Measurements from ENCODE around the gene NT5C3B.
"Not testable (repeated sequence)": the region's sequence is repeated elsewhere in the genome, so short reads cannot be mapped to it uniquely, and the experiment has no call there.

The NT5C3B gene

GRCh38 chr17:41844971-41845370 is 8.9 kb upstream of the NT5C3B start:
- DNase-seq (ENCODE audit: low read depth in 1 of 2, low spot score in 1 of 2) = no peak
- Histone ChIP-seq H3K4me3 (replicated peaks; ENCODE audit: insufficient read depth, low read length) (no peak overlapping the region), H3K27me3 (ENCODE audit: insufficient read depth, poor library complexity, severe bottlenecking) (no peaks in the 10 kb centered on the region), H3K27ac (replicated peaks) (no peak overlapping the region)
- TF ChIP-seq POLR2AphosphoS5 (IDR thresholded peaks at IDR 0.05; ENCODE audit: low read depth) (no peak), CTCF (IDR thresholded peaks at IDR 0.05; ENCODE audit: insufficient read depth, low read length) (no peak), GABPA (IDR thresholded peaks at IDR 0.05; ENCODE audit: low read depth) (no peak), REST (IDR thresholded peaks at IDR 0.05; ENCODE audit: insufficient replicate concordance, low read depth) (no peak)

- H3K27me3 ChIP-seq (ENCODE audit: insufficient read depth, poor library complexity, severe bottlenecking) = peaks cover 10% of the 10 kb centered on the region
- H3K27ac ChIP-seq (replicated peaks); H3K4me3 ChIP-seq (replicated peaks; ENCODE audit: insufficient read depth, low read length); DNase-seq (ENCODE audit: low read depth in 1 of 2, low spot score in 1 of 2): not testable (repeated sequence)
Observed at GRCh38 chr17:41840781-41841180, 4.7 kb upstream of the NT5C3B start.

- H3K4me3 ChIP-seq (replicated peaks; ENCODE audit: insufficient read depth, low read length); DNase-seq (ENCODE audit: low read depth in 1 of 2, low spot score in 1 of 2); H3K27ac ChIP-seq (replicated peaks): not testable (repeated sequence)
- peaks cover 23% of the 10 kb centered on the region for H3K27me3 ChIP-seq (ENCODE audit: insufficient read depth, poor library complexity, severe bottlenecking)
Observed at GRCh38 chr17:41839448-41839847, 3.4 kb upstream of the NT5C3B start.

- no peak for TF ChIP-seq POLR2AphosphoS5 (IDR thresholded peaks at IDR 0.05; ENCODE audit: low read depth)
- no peak for TF ChIP-seq CTCF (IDR thresholded peaks at IDR 0.05; ENCODE audit: insufficient read depth, low read length)
- no peak for TF ChIP-seq SPI1 (IDR thresholded peaks at IDR 0.05; ENCODE audit: borderline replicate concordance, low read depth)
- TF ChIP-seq GABPA (IDR thresholded peaks at IDR 0.05; ENCODE audit: low read depth) = no peak
- TF ChIP-seq REST (IDR thresholded peaks at IDR 0.05; ENCODE audit: insufficient replicate concordance, low read depth) = no peak
- Histone ChIP-seq H3K27ac (replicated peaks) (no peak within 1 kb of the TSS), H3K27me3 (ENCODE audit: insufficient read depth, poor library complexity, severe bottlenecking) (peaks cover 29% of the 10 kb centered on the region), H3K4me3 (replicated peaks; ENCODE audit: insufficient read depth, low read length) (no peak within 1 kb of the TSS)
- DNase-seq (ENCODE audit: low read depth in 1 of 2, low spot score in 1 of 2) = no peak
Observed at GRCh38 chr17:41837761-41838538, 1.9 kb upstream of the NT5C3B start, which contains the start of gene KLHL10. Gene KLHL10, plus strand, starts transcription at chr17:41837825. Its CDS starts 108 bp downstream, at chr17:41837933.

Data from HL-60 (cell line).